Stimulated activated CD4-positive, alpha-beta T cell treated with anti-CD3 and anti-CD28 coated beads, Interleukin-2, amount 100 ng/mL, for 24 hours (primary cell): ENCODE data around the gene MINDY1.

Experiments
- DNase-seq, 2 donors: peaks; one replicate each; pipeline ENCODE4 v3.0.0-alpha.2; 2020

The MINDY1 gene

GRCh38 chr1:150964164-150964489, 42.6 kb downstream of the MINDY1 start:
- no peak for DNase-seq

GRCh38 chr1:150963321-150964163, 43.2 kb downstream of the MINDY1 start:
- no peak for DNase-seq

- no peak for DNase-seq
Observed at GRCh38 chr1:150961756-150962155, 44.9 kb downstream of the MINDY1 start.

GRCh38 chr1:150960646-150961045, 46.1 kb downstream of the MINDY1 start:
- DNase-seq, result no peak

GRCh38 chr1:150957666-150958065, 49.0 kb downstream of the MINDY1 start:
- DNase-seq, result no peak

- DNase-seq, result no peak
Observed at GRCh38 chr1:150955280-150955679, 51.4 kb downstream of the MINDY1 start.

- DNase-seq, result no peak
Observed at GRCh38 chr1:150954708-150955107, 52.0 kb downstream of the MINDY1 start.
